Measurements from ENCODE around the gene PPP1R1C.
A peak's percentile ranks its signal among the peaks of the same experiment; 100 is the strongest.
"Not testable (repeated sequence)": the region's sequence is repeated elsewhere in the genome, so short reads cannot be mapped to it uniquely, and the experiment has no call there.

Gene PPP1R1C

GRCh38 chr2:181985632-181986205, at the start of gene PPP1R1C:
PPP1R1C (plus strand) TSS chr2:181985853; CDS start chr2:181986111, 258 bp downstream.
- DNase-seq, result no peak

GRCh38 chr2:181937473-181937872, 48.2 kb upstream of the PPP1R1C start:
- DNase-seq, result no peak

GRCh38 chr2:181943411-181944124, 42.1 kb upstream of the PPP1R1C start:
- DNase-seq, result no peak

GRCh38 chr2:181944164-181944913, 41.3 kb upstream of the PPP1R1C start:
- DNase-seq, result no peak

- DNase-seq, result no peak
Measured at GRCh38 chr2:181944914-181945291, 40.8 kb upstream of the PPP1R1C start.

- no peak for DNase-seq
Measured at GRCh38 chr2:181946444-181947127, 39.1 kb upstream of the PPP1R1C start.

- DNase-seq, result no peak
Measured at GRCh38 chr2:181947273-181947672, 38.4 kb upstream of the PPP1R1C start.

- DNase-seq, result no peak
Measured at GRCh38 chr2:181948227-181948626, 37.4 kb upstream of the PPP1R1C start.

GRCh38 chr2:181949047-181949446, 36.6 kb upstream of the PPP1R1C start:
- no peak for DNase-seq

- no peak for DNase-seq
Measured at GRCh38 chr2:181952404-181953226, 33.0 kb upstream of the PPP1R1C start.

- peak; percentile 61 for DNase-seq
Measured at GRCh38 chr2:181953881-181954537, 31.6 kb upstream of the PPP1R1C start.

- DNase-seq, result no peak
Measured at GRCh38 chr2:181954538-181954883, 31.1 kb upstream of the PPP1R1C start.

GRCh38 chr2:181955010-181955409, 30.6 kb upstream of the PPP1R1C start:
- DNase-seq, result no peak

- DNase-seq, result not testable (repeated sequence)
Measured at GRCh38 chr2:181955866-181956265, 29.8 kb upstream of the PPP1R1C start.

GRCh38 chr2:181957668-181958067, 28.0 kb upstream of the PPP1R1C start:
- DNase-seq, result no peak

- no peak for DNase-seq
Measured at GRCh38 chr2:181958726-181959125, 26.9 kb upstream of the PPP1R1C start.

GRCh38 chr2:181959508-181959907, 26.1 kb upstream of the PPP1R1C start:
- DNase-seq, result no peak

- DNase-seq, result not testable (repeated sequence)
Measured at GRCh38 chr2:181961167-181961566, 24.5 kb upstream of the PPP1R1C start.

GRCh38 chr2:181962142-181962541, 23.5 kb upstream of the PPP1R1C start:
- no peak for DNase-seq

GRCh38 chr2:181970160-181970794, 15.4 kb upstream of the PPP1R1C start:
- DNase-seq, result no peak

- DNase-seq, result no peak
Measured at GRCh38 chr2:181971032-181971431, 14.6 kb upstream of the PPP1R1C start.
